ENCODE measurements around the gene OXA1L.
"Not testable (repeated sequence)": the region's sequence is repeated elsewhere in the genome, so short reads cannot be mapped to it uniquely, and the experiment has no call there.

The OXA1L gene

DNA sequence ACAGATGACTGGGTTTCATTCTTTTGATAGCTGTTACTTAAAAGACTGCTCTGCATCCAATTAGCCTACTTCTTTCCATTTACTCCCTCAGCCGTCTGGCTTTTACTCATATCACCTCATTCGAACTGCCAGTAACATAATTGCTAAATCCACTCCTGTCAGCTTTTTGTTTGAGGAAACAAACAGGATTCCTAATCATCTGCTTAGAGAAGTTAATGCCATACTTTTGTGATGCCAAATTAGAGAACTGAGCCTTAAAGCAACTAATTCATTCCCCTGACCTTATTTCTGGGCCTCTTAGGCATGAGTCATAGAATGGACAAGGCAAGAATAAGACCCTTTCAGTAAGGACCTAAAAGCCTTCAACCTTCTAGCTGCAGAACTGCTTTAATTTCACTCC, 2.9 kb downstream of the OXA1L start:
- DNase-seq = no peak

DNA sequence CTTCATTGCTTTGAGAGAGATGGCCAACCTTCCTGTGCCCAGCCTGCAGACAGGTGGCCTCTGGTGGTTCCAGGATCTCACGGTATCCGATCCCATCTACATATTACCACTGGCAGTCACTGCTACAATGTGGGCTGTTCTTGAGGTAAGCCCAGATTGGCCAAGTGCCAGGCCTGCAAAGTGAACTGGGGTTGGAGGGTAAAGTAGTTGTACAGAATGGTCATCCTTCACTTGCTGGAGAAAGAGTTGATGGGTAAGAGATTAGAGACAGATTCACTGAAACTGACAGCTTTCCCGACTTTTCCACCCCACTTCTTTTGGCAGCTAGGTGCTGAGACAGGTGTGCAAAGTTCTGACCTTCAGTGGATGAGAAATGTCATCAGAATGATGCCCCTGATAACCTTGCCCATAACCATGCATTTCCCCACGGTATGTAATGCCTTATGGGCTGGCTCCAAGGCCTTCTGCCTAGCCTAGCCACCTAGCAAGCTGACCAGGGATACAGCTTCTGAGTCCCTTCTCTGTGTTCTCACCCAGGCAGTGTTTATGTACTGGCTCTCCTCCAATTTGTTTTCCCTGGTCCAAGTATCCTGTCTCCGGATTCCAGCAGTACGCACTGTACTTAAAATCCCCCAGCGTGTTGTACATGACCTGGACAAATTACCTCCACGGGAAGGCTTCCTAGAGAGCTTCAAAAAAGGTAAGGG, 4.1 kb downstream of the OXA1L start:
- no peak for DNase-seq

DNA sequence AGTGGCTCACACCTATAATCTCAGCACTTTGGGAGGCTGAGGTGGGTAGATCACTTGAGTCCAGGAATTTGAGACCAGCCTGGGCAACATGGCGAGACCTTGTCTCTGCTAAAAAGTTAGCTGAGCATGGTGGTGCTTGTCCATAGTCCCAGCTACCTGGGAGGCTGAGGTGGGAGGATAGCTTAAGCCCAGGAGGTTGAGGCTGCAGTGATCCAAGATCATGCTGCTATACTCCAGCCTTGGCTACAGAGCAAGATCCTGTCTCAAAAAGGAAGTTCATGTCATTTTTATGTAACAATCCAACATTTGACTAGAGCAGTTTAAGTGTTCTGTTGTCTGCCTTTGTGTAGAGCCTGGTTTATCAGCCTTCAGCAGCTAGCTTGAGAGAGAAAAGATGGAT, 6.2 kb downstream of the OXA1L start:
- DNase-seq = no peak

DNA sequence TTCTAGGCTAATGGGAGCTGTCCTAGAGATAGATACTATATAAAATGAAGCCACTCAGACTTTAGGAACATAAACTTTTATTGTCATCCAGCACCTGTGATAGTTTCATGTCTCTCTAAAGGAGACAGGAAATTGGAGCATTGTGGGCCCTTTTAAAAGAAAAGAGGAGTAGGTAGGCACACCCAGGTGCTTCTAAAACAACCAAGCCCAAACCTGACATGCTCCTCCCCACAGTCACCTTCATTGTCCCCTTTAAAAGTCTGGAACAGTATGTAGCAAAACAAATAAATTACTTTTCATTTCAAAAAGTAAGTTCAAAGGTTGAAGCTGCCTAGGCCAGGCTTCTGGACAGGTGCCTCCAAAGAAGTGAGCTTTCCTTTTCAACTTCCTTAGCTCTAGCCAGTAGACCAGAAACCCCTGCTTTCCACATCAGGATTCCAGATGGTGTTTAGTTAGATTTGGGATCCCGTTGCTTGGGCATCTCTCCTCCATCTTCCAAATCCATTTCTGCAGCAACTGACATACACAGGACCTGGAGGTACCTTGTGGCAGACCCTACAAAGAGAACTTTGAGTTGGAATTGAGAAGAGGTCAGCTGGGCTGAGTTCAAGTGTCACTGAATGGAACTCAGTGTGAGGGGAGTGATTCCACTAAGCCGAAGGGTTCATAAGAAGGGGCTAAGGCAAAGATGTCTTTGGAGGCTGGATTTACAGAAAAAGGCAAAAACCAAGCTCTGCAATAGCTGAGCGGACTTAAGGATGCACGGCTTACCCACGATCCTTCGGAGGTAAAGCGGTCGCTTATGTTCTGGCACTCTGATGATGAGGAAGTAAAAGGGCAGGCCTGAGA, 6.9 kb downstream of the OXA1L start:
- no peak for DNase-seq

DNA sequence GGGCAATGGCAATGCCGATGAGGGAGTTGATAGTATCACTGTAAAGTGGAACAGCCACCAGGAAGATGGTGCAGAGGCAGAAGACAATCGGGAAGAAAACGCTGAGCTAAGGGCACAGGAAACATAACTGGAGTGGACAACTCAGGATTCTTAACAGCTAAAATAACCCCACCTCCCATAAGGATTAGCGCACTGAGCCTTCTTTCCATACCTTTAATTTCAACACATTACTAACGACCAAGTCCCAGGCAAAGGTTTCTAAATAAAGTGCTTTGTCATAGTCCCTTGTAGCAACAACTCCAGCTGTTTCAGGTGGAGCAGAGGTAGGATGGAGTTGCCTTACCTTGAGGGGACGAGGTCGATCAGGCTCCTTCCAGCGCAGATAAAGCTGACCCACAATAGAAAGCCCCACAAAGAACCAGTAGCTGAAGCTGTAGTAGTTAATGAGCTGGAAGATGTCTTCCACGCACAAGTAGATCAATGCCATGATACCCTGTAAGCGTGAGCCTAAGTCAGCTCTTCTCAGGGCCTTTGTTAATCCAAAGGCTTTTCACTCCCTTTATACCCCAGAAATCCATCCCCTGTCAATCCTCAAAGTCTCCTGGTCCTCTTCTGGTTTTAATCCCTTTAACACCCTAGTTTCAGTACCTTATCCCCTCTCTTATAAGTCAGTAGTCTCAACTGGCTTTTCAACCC, 7.7 kb downstream of the OXA1L start:
- DNase-seq = no peak

DNA sequence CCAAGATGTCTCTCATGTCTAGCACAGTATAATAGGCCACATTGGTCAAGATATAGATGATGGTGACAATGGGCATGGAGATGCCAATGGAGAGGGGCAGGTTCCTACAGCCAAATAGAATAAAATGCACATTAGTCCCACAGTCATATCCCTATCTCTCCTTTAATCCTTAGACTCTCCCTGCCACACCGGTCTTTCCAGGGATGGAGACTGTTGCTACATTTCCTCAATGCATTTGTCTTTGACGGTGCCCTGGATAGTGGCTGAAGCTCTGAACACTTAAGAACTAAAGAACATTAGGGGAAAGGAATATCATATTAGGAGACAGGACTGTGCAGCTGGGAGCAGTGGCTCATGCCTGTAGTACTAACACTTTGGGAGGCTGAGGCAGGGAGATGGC, 9.7 kb downstream of the OXA1L start:
- no peak for DNase-seq

DNA sequence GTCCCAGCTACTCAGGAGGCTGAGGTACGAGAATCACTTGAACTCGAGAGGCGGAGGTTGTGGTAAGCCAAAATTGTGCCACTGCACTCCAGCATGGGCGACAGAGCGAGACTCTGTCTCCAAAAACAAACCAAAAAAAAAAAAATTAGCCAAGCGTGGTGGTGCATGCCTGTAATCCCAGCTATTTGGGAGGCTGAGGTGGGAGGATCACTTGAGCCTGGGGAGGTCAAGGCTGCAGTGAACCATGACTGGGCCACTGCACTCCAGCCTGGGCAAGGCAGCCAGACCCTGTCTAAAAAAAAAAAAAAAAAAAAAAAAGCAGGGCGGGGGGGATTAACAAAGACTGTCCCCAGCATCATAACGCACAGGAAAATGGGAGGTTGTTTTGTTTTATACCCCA, 10.4 kb downstream of the OXA1L start:
- DNase-seq = not testable (repeated sequence)

DNA sequence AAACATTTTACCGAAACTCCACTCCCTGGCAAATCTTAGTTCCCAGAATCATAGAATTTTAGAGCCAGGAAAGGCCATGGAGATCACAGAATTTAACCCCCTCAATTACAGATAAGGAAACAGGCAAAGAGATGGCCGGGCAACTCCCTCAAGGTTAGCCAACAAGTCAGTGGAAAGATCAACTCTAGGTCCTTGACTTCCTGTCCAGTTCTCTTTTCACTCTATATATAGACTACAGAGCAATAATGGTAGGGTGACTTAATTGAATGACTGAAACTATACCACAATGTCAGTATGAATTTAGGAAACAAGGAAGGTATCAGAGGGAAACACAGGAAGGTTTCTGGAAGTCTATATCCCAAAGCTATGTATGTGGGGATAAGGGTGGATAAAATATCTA, 11.6 kb downstream of the OXA1L start:
- no peak for DNase-seq

DNA sequence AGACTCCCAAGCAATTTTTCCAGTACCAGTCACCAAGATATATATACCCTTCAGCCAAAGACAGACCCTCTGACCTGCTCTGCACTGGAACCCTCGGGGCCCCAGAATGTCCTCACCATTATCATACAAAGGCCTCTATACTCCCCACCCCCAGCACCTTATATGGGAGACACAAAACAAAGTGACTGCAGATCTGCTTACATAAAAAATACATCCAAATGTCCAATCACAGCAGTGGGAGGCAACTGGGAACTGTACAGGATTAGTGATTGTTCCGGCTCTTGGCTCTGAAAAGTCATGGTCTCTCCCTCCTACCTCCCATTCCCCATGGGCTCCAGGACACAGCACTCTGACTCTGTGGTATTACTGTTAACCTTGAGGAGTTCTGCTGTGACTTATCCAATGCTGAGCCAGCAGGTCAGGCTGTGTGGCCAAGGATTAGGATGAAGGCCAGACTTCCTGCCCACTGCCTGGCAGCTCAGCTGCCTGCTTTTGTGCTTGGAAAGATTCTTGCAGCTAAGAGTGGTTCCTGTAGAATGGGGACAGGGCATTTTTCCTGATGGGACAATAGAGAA, 13.7 kb downstream of the OXA1L start:
- no peak for DNase-seq

DNA sequence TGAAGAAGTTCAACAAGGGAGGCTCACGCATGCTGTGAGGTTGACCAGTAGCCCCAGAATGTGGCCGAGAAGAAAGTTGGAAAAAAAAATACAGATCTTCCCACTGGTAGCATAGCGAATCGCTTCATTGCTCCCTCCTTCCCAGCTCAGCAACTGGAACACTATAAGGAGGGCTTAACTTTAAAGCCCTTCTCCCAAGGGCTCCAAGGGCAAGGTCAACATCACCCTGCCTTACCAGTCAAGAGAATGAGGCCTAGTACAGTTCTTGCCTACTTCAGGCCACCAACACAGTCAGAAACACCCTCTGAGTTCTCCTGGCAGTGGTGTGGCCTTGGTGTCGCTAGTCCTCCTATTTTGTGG, 14.4 kb downstream of the OXA1L start:
- no peak for DNase-seq

DNA sequence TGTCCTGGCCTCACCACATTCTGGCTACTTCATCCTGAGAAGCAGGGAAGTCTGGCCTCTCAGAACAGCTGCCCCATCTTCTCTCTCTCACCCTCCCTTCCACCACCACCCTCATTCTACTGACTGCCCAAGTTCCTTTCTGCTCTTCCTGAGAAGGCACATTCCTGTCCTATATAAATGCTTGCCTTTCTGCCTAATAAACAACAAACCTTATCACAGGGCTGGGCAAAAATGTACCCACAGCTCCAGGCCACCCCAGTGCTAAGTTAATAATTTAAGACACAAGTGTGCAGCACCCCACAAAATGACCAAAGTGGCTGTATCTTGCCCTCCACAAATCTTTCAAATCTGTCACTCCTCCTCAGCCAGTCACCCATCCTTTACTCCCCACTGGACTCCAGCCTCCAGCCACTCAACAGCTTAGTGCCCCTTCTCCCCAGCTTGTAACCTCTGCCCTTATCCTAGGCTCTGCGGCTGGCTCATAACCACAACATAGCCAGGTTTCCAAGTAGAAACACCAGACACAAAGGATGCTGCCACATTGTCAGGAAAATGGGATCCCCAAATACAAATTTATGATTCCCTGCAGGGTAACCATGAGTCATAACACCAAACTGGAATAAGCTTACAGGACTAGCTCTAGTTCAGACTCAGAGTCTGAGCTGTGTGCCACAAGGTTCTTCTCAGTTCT, 15.0 kb downstream of the OXA1L start:
- DNase-seq = no peak

DNA sequence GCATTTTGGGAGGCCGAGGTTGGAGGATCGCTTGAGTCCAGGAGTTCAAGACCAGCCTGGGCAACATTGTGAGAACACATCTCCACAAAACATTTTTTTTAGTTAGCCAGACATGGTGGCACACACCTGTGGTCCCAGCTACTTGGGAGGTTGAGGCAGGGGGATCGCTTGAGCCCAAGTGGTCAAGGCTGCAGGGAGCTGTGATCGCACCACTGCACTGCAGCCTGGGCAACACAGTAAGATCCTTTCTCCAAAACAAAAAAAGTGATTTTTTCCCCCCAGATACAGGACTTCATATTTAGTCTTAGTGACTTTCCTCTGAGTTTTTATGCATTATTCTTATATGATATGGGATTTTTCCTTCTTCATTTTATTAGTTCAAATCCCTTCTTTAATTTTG, 20.2 kb downstream of the OXA1L start:
- no peak for DNase-seq

DNA sequence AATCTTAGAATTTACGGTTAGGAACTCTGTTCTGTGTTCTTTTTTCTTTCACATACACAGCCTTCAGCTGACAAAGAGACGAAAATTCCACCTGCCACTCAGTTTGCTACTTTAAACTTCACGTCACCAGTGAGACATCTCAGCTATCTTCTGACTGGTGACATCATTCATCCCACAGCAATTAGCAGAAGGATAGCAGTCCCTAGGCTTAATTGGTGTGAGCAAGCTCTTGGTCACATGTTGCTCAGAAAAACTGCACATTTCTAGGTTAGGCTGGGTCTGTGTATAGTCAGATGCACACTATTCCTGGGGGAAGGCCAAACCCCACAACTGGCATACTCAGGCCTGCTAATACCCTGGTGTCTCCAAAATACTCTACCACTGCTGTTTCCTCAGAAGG, 24.8 kb downstream of the OXA1L start:
- peak in 1 of 2 donors; percentile 12 for DNase-seq

DNA sequence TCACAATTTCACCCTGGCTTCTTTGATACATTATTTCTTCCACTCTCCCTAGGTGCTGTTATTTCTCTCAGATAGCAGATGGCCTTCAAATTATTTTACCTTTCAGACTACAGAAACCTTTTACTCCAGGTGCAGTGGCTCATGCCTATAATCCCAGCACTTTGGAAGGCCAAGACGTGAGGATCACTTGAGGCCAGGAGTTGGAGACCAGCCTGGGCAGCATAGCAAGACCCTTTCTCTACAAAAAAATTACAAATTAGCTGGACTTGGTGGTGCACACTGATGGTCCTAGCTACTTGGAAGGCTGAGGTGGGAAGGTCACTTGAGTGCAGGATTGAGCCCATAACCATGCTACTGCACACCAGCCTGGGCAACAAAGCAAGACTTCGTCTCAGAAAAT, 25.7 kb downstream of the OXA1L start:
- no peak for DNase-seq

DNA sequence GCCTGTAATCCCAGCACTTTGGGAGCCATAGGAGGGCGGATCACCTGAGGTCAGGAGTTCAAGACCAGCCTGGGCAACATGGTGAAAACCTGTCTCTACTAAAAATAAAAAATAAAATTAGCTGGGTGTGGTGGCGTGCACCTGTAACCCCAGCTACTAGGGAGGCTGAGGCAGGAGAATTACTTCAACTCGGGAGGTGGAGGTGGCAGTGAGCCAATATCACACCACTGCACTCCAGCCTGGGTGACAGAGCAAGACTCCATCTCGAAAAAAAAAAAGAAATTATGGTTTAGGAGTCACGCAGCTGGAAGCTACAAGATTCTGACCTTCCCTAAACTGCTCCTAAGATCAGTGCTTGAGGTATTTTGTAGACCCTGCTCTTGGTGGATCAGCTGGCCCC, 27.1 kb downstream of the OXA1L start:
- not testable (repeated sequence) for DNase-seq

DNA sequence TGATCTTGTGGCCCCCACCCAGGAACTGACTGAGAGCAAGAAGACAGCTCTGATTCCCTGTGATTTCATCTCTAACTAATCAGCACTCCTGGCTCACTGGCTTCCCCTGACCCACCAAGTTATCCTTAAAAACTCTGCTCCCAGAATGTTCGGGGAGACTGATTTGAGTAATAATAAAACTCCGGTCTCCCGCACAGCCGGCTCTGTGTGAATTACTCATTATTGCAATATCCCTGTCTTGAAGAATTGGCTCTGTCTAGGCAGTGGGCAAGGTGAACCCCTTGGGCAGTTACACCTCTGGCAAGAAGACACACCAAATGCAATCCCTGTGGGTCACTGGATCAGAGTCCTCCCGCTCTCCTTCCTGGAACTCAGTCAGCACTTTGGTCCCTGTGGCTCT, 27.5 kb downstream of the OXA1L start:
- DNase-seq = no peak

DNA sequence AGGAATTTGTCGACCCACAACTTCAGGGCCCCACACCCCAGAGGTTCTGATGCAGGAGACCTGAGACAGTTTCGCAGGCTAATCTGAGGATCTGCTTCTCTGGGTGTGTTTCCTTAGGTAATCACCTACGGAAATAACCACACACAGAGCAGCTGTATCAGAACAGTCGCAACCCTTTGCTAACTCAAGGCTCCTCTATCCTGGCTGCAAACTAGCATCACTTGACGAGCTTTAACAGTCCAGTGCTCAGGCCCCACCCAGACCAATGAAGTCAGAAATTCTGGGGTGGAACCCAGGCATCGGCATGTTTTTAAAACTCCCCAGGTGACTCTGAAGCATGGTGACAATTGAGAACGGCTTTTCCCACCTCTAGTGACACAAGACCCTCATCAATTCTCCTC, 28.1 kb downstream of the OXA1L start:
- peak in 1 of 2 donors; percentile 42 for DNase-seq

DNA sequence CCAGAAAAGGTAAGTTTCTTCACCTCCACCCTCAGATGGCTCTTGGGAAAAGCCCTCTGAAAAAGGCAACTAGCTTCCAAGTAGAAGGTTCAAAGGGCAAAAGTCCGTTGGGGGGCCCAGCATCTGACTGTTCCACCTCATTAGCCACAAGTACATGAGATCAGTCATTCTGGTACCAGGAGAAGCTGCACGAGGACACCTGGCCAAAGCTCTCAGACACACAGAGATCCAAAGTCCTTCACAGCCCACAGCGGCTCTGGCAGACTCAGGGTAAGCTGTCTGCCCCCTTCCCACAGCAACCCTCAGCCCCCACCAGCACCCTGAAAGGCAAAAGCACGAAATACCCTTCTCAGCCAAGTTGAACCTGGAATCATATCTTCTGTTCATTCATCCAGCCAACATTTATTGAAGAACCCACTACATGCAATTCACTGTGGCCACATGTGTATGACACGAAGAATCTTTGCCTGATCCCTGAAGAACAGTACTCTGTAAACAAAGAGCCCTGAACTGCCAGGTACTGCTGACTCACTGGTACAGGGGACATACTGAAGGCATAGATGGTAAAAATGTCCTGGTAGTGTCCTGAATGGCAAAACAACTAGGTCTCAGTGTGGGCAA, 29.7 kb downstream of the OXA1L start:
- DNase-seq = no peak

DNA sequence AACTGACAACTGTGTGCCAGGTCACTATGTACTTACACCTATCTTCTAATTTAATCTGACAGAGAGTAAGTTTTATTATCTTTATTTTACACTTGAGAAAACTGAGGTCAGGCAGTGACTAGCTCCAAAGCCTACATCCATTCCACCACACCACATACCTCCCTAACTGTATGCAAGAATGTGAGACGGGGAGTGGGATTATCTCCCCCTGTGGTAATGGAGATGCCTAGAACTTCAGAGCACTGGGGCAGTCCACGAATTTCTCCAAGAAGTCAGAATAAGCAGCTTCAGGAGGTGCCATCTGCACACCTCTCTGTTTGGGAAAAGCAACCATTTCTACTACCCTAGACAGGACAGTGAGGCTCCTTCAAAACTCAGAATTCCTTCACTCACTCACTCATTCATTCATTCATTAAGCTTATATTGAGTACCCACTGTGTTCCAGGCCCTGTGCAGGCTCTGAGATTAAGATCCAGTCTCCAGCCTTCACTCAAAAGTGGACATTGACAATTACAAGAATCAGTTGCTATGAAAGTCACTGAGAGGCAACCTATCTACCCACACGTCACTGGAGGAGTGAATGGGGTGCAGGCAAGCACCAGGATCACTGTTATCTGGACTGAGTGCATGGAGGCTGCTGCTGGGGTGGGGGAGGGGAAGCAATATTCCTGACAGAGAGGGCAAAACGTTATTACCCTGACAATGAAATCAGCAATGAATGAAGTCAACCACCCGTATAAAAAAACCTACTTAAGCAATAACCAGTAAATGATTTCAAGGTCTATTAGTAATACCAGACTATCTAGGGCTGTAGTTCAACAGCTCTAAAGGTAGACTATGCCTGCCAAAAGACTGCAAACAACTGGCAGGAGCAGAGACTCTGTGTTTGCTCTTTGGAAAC, 30.8 kb downstream of the OXA1L start:
- DNase-seq = no peak

DNA sequence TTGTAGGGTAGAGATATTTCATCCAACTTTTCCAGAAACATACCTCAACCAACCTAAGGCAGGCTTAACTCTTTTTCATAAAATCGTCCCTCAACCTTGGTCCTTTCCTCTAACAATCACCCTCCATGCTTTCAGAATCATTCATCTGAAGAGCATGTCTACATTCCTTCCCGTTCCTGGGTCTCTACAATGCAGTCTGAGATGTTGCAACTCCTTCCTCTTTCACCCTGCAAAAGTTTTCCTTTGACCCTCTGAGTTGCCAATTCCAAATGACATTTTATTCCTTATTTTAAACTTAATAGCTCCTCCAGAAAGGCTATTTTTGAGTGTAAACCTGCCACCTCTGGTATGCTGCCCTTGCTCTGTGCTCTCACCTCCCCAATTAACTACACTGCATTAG, 32.0 kb downstream of the OXA1L start:
- no peak for DNase-seq

DNA sequence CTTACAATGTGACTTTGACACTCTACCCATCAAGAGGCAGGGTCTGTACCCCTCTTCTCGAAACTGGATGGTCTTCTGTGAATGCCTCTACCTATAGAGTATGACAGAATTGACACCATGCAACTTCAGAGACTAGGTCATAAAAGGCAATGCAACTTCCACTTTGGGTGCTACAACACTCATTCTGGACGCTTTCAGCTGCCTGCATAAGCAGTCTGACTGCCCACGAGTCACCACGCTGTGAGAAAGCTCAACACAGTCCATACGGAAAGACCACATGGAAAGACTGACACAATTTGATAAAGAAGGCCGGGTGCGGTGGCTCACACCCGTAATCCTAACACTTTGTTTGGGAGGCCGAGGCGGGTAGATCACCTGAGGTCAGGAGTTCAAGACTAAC, 33.9 kb downstream of the OXA1L start:
- no peak for DNase-seq
